GM12878 (cell line): ENCODE measurements around the gene NCBP2L. TPM values are rescaled to one million over a fixed set of nuclear protein-coding genes. Genes with fewer than 3 reads are reported as not detected.

Experiments
- ATF7 ChIP-seq: fragments of 450-650 bp; IDR thresholded peaks from 2 replicates; pipeline ENCODE4 v1.6.1; 2016; ENCODE audit warnings: low read depth, mild to moderate bottlenecking
- BMI1 ChIP-seq: fragments of 450-650 bp; IDR thresholded peaks from 2 replicates; pipeline ENCODE4 v1.6.1; 2016; ENCODE audit warnings: mild to moderate bottlenecking, moderate library complexity, borderline replicate concordance
- CBX5 ChIP-seq: sonication (generic); IDR thresholded peaks from 2 replicates; pipeline ENCODE4 v1.6.1; 2016; ENCODE audit warnings: low read depth, moderate library complexity, mild to moderate bottlenecking, inconsistent platforms
- CREM ChIP-seq: IDR thresholded peaks from 2 replicates; pipeline ENCODE4 v1.6.1; 2014; ENCODE audit warnings: antibody characterized with exemption, low read depth
- EED ChIP-seq: sonication (generic); IDR thresholded peaks from 2 replicates; pipeline ENCODE4 v1.6.1; 2016; ENCODE audit warnings: antibody characterized with exemption, low read depth
- GABPA ChIP-seq: IDR thresholded peaks from 2 replicates; pipeline ENCODE4 v1.6.1; 2014; ENCODE audit warnings: antibody characterized with exemption, low read depth, mild to moderate bottlenecking, inconsistent platforms
- KDM1A ChIP-seq: fragments of 200-600 bp; sonication (generic); IDR thresholded peaks from 2 replicates; pipeline ENCODE4 v1.6.1; 2016; ENCODE audit warnings: borderline replicate concordance
- RB1 ChIP-seq: fragments of 450-650 bp; formaldehyde crosslinking; IDR thresholded peaks from 2 replicates; pipeline ENCODE4 v1.6.1; 2017; ENCODE audit warnings: mild to moderate bottlenecking, borderline replicate concordance
- polyA plus RNA-seq, 11 experiments: library from polyadenylated mRNA; depleted of rRNA in 4 of 11; unstranded in 6 of 11; stranded (reverse) in 5 of 11; fragments of >200 nt; fragmentation: Nextera tagmentation in 4 of 11; fragmentation: Illumina TruSeq in 1 of 11; extraction: Ambion mirVana in 4 of 11; extraction: Trizol in 1 of 11; gene quantifications; 1 replicate in 1 of 11; 2 replicates in 10 of 11; pipeline versions ENCODE4 v1.2.1 to v1.2.3, GENCODE V29; 2011 to 2016; ENCODE audit warnings: inconsistent platforms in 2 of 11, missing spikeins in 2 of 11, low read depth in 1 of 11
- total RNA-seq, 4 experiments: library from RNA; depleted of rRNA in 3 of 4; stranded (reverse); fragments of >200 nt in 3 of 4; fragmentation: Illumina TruSeq in 1 of 4; extraction: Trizol in 1 of 4; gene quantifications; 2 replicates each; pipeline versions ENCODE4 v1.2.1 to v1.2.3, GENCODE V29; 2013 to 2021
- TF ChIP-seq, protein P1 (sequence below): IDR thresholded peaks from 2 replicates; pipeline ENCODE4 v1.6.1; 2012; ENCODE audit warnings: improper control_type of control experiment, low read depth, low read length; ENCODE audit not compliant: insufficient replicate concordance
- TF ChIP-seq, protein P2 (sequence below): fragments of 450-650 bp; IDR thresholded peaks from 2 replicates; pipeline ENCODE4 v1.6.1; 2016; ENCODE audit warnings: mild to moderate bottlenecking
- TF ChIP-seq, protein P3 (sequence below): fragments of 450-650 bp; IDR thresholded peaks from 2 replicates; pipeline ENCODE4 v1.6.1; 2017; ENCODE audit warnings: mild to moderate bottlenecking, moderate library complexity
- TF ChIP-seq, protein P4 (sequence below): fragments of 450-650 bp; IDR thresholded peaks from 2 replicates; pipeline ENCODE4 v1.6.1; 2017; ENCODE audit warnings: mild to moderate bottlenecking, moderate library complexity

NCBP2L gene
- total and polyA plus RNA-seq, 10 of the 15 experiments (the other 5 are each of a cell fraction or from before 2014, with no cell fraction given), result not detected

DNA sequence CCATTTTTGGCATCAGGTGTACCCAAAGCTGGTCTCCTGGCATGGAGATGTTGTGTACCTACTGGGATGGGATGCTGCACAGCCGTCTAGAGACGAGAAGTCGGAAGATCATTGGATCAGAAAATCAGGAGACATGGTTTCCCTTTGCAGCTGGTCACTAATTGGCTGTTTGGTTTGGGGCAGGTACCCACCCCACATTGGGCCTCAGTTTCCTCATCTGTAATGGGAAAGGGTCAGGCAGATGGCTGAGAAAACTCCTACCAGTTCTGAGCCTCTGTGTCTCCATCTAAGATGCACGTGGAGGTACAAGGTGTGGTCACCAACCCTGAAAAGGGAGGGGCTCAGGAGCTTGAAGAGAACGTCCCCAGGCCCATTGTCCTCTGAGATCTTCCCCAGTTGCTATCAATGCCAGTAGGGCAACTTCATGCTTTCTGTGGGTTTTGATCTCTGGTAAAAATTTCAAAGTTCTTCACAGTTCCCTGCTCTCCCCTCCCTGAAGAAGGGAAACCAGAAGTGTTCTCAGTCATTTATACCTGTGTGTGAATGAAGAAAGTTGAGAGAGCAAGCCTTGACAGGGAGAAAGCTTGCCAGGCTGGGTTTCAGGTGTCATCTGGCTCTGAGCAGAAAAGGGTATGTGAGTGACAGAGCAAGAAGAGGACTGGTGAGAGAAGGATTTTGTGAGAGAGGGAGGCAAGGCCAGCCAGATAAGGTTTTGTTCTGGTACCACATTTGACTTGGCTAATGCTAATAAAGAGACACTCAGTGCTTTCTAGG, 17.0 kb upstream of the NCBP2L start (continued):
- TF ChIP-seq, protein P1, sequence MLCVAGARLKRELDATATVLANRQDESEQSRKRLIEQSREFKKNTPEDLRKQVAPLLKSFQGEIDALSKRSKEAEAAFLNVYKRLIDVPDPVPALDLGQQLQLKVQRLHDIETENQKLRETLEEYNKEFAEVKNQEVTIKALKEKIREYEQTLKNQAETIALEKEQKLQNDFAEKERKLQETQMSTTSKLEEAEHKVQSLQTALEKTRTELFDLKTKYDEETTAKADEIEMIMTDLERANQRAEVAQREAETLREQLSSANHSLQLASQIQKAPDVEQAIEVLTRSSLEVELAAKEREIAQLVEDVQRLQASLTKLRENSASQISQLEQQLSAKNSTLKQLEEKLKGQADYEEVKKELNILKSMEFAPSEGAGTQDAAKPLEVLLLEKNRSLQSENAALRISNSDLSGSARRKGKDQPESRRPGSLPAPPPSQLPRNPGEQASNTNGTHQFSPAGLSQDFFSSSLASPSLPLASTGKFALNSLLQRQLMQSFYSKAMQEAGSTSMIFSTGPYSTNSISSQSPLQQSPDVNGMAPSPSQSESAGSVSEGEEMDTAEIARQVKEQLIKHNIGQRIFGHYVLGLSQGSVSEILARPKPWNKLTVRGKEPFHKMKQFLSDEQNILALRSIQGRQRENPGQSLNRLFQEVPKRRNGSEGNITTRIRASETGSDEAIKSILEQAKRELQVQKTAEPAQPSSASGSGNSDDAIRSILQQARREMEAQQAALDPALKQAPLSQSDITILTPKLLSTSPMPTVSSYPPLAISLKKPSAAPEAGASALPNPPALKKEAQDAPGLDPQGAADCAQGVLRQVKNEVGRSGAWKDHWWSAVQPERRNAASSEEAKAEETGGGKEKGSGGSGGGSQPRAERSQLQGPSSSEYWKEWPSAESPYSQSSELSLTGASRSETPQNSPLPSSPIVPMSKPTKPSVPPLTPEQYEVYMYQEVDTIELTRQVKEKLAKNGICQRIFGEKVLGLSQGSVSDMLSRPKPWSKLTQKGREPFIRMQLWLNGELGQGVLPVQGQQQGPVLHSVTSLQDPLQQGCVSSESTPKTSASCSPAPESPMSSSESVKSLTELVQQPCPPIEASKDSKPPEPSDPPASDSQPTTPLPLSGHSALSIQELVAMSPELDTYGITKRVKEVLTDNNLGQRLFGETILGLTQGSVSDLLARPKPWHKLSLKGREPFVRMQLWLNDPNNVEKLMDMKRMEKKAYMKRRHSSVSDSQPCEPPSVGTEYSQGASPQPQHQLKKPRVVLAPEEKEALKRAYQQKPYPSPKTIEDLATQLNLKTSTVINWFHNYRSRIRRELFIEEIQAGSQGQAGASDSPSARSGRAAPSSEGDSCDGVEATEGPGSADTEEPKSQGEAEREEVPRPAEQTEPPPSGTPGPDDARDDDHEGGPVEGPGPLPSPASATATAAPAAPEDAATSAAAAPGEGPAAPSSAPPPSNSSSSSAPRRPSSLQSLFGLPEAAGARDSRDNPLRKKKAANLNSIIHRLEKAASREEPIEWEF, result no peak
- TF ChIP-seq BMI1 (no peak), ATF7 (no peak), GABPA (no peak), KDM1A (no peak), RB1 (no peak), EED (no peak), CREM (no peak), CBX5 (no peak)
- TF ChIP-seq, protein P2, sequence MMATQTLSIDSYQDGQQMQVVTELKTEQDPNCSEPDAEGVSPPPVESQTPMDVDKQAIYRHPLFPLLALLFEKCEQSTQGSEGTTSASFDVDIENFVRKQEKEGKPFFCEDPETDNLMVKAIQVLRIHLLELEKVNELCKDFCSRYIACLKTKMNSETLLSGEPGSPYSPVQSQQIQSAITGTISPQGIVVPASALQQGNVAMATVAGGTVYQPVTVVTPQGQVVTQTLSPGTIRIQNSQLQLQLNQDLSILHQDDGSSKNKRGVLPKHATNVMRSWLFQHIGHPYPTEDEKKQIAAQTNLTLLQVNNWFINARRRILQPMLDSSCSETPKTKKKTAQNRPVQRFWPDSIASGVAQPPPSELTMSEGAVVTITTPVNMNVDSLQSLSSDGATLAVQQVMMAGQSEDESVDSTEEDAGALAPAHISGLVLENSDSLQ, result peak; percentile 75; the same call in 1 of the 2 replicates
- TF ChIP-seq, protein P3, sequence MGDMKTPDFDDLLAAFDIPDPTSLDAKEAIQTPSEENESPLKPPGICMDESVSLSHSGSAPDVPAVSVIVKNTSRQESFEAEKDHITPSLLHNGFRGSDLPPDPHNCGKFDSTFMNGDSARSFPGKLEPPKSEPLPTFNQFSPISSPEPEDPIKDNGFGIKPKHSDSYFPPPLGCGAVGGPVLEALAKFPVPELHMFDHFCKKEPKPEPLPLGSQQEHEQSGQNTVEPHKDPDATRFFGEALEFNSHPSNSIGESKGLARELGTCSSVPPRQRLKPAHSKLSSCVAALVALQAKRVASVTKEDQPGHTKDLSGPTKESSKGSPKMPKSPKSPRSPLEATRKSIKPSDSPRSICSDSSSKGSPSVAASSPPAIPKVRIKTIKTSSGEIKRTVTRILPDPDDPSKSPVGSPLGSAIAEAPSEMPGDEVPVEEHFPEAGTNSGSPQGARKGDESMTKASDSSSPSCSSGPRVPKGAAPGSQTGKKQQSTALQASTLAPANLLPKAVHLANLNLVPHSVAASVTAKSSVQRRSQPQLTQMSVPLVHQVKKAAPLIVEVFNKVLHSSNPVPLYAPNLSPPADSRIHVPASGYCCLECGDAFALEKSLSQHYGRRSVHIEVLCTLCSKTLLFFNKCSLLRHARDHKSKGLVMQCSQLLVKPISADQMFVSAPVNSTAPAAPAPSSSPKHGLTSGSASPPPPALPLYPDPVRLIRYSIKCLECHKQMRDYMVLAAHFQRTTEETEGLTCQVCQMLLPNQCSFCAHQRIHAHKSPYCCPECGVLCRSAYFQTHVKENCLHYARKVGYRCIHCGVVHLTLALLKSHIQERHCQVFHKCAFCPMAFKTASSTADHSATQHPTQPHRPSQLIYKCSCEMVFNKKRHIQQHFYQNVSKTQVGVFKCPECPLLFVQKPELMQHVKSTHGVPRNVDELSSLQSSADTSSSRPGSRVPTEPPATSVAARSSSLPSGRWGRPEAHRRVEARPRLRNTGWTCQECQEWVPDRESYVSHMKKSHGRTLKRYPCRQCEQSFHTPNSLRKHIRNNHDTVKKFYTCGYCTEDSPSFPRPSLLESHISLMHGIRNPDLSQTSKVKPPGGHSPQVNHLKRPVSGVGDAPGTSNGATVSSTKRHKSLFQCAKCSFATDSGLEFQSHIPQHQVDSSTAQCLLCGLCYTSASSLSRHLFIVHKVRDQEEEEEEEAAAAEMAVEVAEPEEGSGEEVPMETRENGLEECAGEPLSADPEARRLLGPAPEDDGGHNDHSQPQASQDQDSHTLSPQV, result peak; percentile 90
- TF ChIP-seq, protein P4, sequence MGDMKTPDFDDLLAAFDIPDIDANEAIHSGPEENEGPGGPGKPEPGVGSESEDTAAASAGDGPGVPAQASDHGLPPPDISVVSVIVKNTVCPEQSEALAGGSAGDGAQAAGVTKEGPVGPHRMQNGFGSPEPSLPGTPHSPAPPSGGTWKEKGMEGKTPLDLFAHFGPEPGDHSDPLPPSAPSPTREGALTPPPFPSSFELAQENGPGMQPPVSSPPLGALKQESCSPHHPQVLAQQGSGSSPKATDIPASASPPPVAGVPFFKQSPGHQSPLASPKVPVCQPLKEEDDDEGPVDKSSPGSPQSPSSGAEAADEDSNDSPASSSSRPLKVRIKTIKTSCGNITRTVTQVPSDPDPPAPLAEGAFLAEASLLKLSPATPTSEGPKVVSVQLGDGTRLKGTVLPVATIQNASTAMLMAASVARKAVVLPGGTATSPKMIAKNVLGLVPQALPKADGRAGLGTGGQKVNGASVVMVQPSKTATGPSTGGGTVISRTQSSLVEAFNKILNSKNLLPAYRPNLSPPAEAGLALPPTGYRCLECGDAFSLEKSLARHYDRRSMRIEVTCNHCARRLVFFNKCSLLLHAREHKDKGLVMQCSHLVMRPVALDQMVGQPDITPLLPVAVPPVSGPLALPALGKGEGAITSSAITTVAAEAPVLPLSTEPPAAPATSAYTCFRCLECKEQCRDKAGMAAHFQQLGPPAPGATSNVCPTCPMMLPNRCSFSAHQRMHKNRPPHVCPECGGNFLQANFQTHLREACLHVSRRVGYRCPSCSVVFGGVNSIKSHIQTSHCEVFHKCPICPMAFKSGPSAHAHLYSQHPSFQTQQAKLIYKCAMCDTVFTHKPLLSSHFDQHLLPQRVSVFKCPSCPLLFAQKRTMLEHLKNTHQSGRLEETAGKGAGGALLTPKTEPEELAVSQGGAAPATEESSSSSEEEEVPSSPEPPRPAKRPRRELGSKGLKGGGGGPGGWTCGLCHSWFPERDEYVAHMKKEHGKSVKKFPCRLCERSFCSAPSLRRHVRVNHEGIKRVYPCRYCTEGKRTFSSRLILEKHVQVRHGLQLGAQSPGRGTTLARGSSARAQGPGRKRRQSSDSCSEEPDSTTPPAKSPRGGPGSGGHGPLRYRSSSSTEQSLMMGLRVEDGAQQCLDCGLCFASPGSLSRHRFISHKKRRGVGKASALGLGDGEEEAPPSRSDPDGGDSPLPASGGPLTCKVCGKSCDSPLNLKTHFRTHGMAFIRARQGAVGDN, result peak; percentile 75
